Measurements from ENCODE around the gene RAP2B.

DNA sequence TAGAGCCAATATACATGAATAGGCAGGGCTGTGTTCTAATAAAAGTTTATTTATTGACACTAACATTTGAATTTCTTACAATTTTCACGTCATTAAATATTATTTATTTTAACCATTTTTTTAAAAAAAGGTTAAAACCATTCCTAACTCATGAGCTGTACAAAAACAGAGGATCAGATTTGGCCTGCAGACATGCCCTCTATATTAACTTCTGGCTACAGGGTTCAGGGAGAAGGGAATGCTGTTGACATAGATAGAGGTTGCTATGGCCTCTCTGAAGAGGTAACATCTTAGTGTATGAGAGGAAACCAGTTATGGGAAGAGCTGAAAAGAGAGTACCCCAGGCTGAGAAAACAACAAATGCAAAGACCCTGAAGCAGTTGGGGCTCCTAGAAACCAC is 19.1 kb upstream of the RAP2B start:
- TF ChIP-seq CTCF (IDR thresholded peaks at IDR 0.05; ENCODE audit: low read depth, low read length, missing input control): no peak
- TF ChIP-seq TAF1 (conservative IDR thresholded peaks at IDR 0.05): no peak
- no peak for TF ChIP-seq RAD21 (IDR thresholded peaks at IDR 0.05)

All from liver (tissue), 3 donors.